A673 (cell line): ENCODE results near the gene ADGRL1. TPM values are rescaled to one million over a fixed set of nuclear protein-coding genes. Genes with fewer than 3 reads are reported as not detected.

ENCODE experiments used
- BruUV-seq: library from RNA; stranded (reverse); fragments of 400-500 nt; replicated peaks from 2 replicates; lab custom pipeline; 2021; lab: Mats Ljungman, UMichigan
- CTCF ChIA-PET: fragments of 300-600 bp; sonication (Branson Sonifier 250); formaldehyde crosslinking; loops from one replicate; lab custom pipeline; 2022; ENCODE audit warnings: antibody characterized with exemption; lab: Charles Lee
- POLR2A ChIA-PET: fragments of 300-600 bp; sonication (Branson Sonifier 250); formaldehyde crosslinking; loops from one replicate; lab custom pipeline; 2022; ENCODE audit warnings: antibody characterized with exemption; ENCODE audit not compliant: low non-redundant PET; lab: Charles Lee
- DNase-seq: peaks from one replicate; pipeline ENCODE4 v3.0.0-alpha.2; 2015; ENCODE audit warnings: low spot score
- H3K27ac ChIP-seq: fragments of 200-600 bp; sonication (generic); 2 replicates; pipeline ENCODE4 v1.5.1; 2016; ENCODE audit warnings: mixed run types, low read depth, mild to moderate bottlenecking, mixed read lengths, antibody characterized with exemption, low read length; ENCODE audit not compliant: poor library complexity, severe bottlenecking
- H3K27me3 ChIP-seq: fragments of 200-600 bp; sonication (generic); replicated peaks from 2 replicates; pipeline ENCODE4 v1.6.1; 2017; ENCODE audit warnings: mixed run types, low read depth, mild to moderate bottlenecking, mixed read lengths, antibody characterized with exemption, low read length; ENCODE audit not compliant: insufficient read depth, poor library complexity
- H3K36me3 ChIP-seq: fragments of 200-600 bp; sonication (generic); 2 replicates; pipeline ENCODE4 v1.6.1; 2016; ENCODE audit warnings: mixed run types, mild to moderate bottlenecking, mixed read lengths, antibody characterized with exemption, low read length; ENCODE audit not compliant: insufficient read depth, poor library complexity, severe bottlenecking
- H3K4me1 ChIP-seq: fragments of 200-600 bp; sonication (generic); 2 replicates; pipeline ENCODE4 v1.6.1; 2017; ENCODE audit warnings: mixed run types, mild to moderate bottlenecking, mixed read lengths, antibody characterized with exemption, low read length; ENCODE audit not compliant: insufficient read depth, poor library complexity, severe bottlenecking
- H3K4me3 ChIP-seq: fragments of 200-600 bp; sonication (generic); 2 replicates; pipeline ENCODE4 v1.5.1; 2016; ENCODE audit warnings: low read depth, mixed run types, mild to moderate bottlenecking, mixed read lengths, low read length; ENCODE audit not compliant: poor library complexity, severe bottlenecking
- H3K9me3 ChIP-seq: fragments of 200-600 bp; sonication (generic); 2 replicates; pipeline ENCODE4 v1.6.1; 2016; ENCODE audit warnings: mixed run types, low read depth, mild to moderate bottlenecking, mixed read lengths, antibody characterized with exemption, low read length; ENCODE audit not compliant: poor library complexity, severe bottlenecking
- EZH2 ChIP-seq: fragments of 200-600 bp; sonication (generic); IDR thresholded peaks from 2 replicates; pipeline ENCODE4 v1.6.1; 2017; ENCODE audit warnings: borderline replicate concordance, low read depth, mild to moderate bottlenecking, mixed read lengths, antibody characterized with exemption, low read length; ENCODE audit not compliant: poor library complexity, severe bottlenecking
- intact Hi-C: fragments of 100-400 bp; cut with micrococcal nuclease; formaldehyde crosslinking; loops from one replicate; pipeline ENCODE4 v1.10.0; 2022; ENCODE audit not compliant: unreplicated experiment
- total RNA-seq: library from RNA; stranded (reverse); gene quantifications from 2 replicates; pipeline ENCODE4 v1.2.3, GENCODE V29; 2021
- TF ChIP-seq, protein P1 (sequence below): fragments of 300-800, 200-600 bp; sonication (generic); conservative IDR thresholded peaks from 2 replicates; pipeline ENCODE4 v1.5.1; 2017; ENCODE audit warnings: low read depth, mild to moderate bottlenecking, antibody characterized with exemption, low read length, moderate library complexity, mixed read lengths

ADGRL1 gene
- total RNA-seq, 1 experiment from 2014 or later, result 66.1 TPM

GRCh38 chr19:14160017-14160703, 45.8 kb downstream of the ADGRL1 start:
- intact Hi-C loops, result no loop called here
- H3K4me3 ChIP-seq, result no peak overlapping the region
- TF ChIP-seq, protein P1, sequence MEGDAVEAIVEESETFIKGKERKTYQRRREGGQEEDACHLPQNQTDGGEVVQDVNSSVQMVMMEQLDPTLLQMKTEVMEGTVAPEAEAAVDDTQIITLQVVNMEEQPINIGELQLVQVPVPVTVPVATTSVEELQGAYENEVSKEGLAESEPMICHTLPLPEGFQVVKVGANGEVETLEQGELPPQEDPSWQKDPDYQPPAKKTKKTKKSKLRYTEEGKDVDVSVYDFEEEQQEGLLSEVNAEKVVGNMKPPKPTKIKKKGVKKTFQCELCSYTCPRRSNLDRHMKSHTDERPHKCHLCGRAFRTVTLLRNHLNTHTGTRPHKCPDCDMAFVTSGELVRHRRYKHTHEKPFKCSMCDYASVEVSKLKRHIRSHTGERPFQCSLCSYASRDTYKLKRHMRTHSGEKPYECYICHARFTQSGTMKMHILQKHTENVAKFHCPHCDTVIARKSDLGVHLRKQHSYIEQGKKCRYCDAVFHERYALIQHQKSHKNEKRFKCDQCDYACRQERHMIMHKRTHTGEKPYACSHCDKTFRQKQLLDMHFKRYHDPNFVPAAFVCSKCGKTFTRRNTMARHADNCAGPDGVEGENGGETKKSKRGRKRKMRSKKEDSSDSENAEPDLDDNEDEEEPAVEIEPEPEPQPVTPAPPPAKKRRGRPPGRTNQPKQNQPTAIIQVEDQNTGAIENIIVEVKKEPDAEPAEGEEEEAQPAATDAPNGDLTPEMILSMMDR, result no peak
- TF ChIP-seq EZH2, result no peak
- no peaks in the 10 kb centered on the region for H3K9me3 ChIP-seq
- POLR2A ChIA-PET, result no interaction called here
- DNase-seq, result no peak
- peaks cover 50% of the 10 kb centered on the region for H3K36me3 ChIP-seq
- no peaks in the 10 kb centered on the region for H3K27me3 ChIP-seq
- no peak overlapping the region for H3K27ac ChIP-seq
- H3K4me1 ChIP-seq, result peaks cover 21% of the 10 kb centered on the region
- CTCF ChIA-PET, result no interaction called here
- no TSS peak for BruUV-seq

- Histone ChIP-seq H3K27me3 (no peaks in the 10 kb centered on the region), H3K9me3 (no peaks in the 10 kb centered on the region), H3K27ac (no peak overlapping the region), H3K4me1 (peaks cover 12% of the 10 kb centered on the region), H3K36me3 (peaks cover 55% of the 10 kb centered on the region), H3K4me3 (no peak overlapping the region)
- POLR2A ChIA-PET, result no interaction called here
- CTCF ChIA-PET, result no interaction called here
- TF ChIP-seq, protein P1, result no peak
- no peak for TF ChIP-seq EZH2
- no peak for DNase-seq
- BruUV-seq, result no TSS peak
- intact Hi-C loops, result no loop called here
Observed at GRCh38 chr19:14159059-14159458, 46.9 kb downstream of the ADGRL1 start.

- no TSS peak for BruUV-seq
- intact Hi-C loops, result no loop called here
- Histone ChIP-seq H3K9me3 (no peaks in the 10 kb centered on the region), H3K27me3 (no peaks in the 10 kb centered on the region), H3K4me3 (no peak overlapping the region), H3K36me3 (peaks cover 55% of the 10 kb centered on the region), H3K27ac (no peak overlapping the region), H3K4me1 (peaks cover 8% of the 10 kb centered on the region)
- no peak for DNase-seq
- TF ChIP-seq, protein P1, result no peak
- TF ChIP-seq EZH2, result no peak
- POLR2A ChIA-PET, result no interaction called here
- CTCF ChIA-PET, result interaction anchor here (0.6 kb wide), 1 partner anchor 10 kb away, joined by 3 read pairs; no protein-coding TSS in a partner anchor
Observed at GRCh38 chr19:14158276-14159023, 47.5 kb downstream of the ADGRL1 start.
